DND-41 (cell line): ENCODE data around the gene PGRMC1.

ENCODE experiments used
- EZH2 ChIP-seq: IDR thresholded peaks from 3 replicates; pipeline ENCODE4 v1.6.1; 2012; ENCODE audit warnings: borderline replicate concordance, low read depth, mild to moderate bottlenecking, moderate library complexity, low read length, inconsistent platforms; ENCODE audit not compliant: severe bottlenecking
- TF ChIP-seq, protein P1 (sequence below): IDR thresholded peaks from 2 replicates; pipeline ENCODE4 v1.5.1; 2012; ENCODE audit warnings: borderline replicate concordance, low read length, moderate library complexity, mild to moderate bottlenecking; ENCODE audit not compliant: poor library complexity, severe bottlenecking; ENCODE audit errors: extremely low read depth

DNA sequence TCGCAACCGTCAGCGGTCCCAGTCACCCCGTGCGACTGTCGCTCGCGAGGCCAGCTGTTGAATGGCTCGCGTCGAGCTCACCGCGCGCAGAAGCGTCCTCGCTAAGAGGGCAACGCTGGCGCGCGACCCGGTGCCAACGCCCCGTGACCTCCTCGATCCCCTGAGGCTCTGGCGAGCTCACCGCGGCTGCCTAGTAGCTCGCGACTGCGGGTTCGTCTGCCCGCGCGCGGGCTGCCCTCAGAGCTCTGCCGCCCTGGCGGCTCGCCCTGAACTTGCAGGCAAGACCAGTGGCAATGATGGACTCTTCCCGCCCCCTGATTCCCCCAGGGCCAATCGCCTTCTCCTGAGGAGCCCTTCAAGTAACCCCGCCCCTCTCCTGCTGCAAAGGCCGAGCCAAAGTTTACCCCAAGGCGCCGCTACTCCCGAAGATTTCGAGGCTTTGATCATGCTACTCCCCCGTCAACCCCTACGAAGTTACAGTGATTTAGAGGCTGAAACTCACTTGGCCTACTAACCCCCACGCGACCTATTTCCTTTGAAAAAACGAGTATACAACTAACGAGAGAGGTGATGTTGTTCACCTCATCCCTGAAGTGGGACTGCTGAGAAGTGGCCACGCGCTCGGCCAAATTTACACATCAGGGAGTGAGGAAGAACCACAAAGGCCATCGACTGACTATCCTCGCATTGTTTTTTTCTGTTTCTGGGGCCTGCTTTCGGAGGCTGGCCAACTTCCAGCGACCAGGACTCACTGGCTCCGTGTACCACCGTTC, 37.5 kb downstream of the PGRMC1 start:
- TF ChIP-seq, protein P1, sequence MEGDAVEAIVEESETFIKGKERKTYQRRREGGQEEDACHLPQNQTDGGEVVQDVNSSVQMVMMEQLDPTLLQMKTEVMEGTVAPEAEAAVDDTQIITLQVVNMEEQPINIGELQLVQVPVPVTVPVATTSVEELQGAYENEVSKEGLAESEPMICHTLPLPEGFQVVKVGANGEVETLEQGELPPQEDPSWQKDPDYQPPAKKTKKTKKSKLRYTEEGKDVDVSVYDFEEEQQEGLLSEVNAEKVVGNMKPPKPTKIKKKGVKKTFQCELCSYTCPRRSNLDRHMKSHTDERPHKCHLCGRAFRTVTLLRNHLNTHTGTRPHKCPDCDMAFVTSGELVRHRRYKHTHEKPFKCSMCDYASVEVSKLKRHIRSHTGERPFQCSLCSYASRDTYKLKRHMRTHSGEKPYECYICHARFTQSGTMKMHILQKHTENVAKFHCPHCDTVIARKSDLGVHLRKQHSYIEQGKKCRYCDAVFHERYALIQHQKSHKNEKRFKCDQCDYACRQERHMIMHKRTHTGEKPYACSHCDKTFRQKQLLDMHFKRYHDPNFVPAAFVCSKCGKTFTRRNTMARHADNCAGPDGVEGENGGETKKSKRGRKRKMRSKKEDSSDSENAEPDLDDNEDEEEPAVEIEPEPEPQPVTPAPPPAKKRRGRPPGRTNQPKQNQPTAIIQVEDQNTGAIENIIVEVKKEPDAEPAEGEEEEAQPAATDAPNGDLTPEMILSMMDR: no peak
- no peak for TF ChIP-seq EZH2
